Breast epithelium (tissue), 3 donors: ENCODE measurements around the gene LRRK1.

Experiments
- POLR2A ChIP-seq: fragments of 450-650 bp; IDR thresholded peaks from one replicate; pipeline ENCODE4 v1.6.1; 2016; ENCODE audit warnings: antibody characterized with exemption, mild to moderate bottlenecking, moderate library complexity
- POLR2AphosphoS5 ChIP-seq, 3 donors: sonication (generic); formaldehyde crosslinking; IDR thresholded peaks; one replicate each; pipeline ENCODE4 v1.6.1; 2017; ENCODE audit warnings: antibody characterized with exemption in 3 of 3
- TF ChIP-seq, protein P1 (sequence below), 3 donors: fragments of 450-650 bp; IDR thresholded peaks; one replicate each; pipeline ENCODE4 v1.5.1; 2016 to 2017; ENCODE audit warnings: antibody characterized with exemption in 3 of 3, mild to moderate bottlenecking in 3 of 3, moderate library complexity in 3 of 3

- TF ChIP-seq, protein P1, sequence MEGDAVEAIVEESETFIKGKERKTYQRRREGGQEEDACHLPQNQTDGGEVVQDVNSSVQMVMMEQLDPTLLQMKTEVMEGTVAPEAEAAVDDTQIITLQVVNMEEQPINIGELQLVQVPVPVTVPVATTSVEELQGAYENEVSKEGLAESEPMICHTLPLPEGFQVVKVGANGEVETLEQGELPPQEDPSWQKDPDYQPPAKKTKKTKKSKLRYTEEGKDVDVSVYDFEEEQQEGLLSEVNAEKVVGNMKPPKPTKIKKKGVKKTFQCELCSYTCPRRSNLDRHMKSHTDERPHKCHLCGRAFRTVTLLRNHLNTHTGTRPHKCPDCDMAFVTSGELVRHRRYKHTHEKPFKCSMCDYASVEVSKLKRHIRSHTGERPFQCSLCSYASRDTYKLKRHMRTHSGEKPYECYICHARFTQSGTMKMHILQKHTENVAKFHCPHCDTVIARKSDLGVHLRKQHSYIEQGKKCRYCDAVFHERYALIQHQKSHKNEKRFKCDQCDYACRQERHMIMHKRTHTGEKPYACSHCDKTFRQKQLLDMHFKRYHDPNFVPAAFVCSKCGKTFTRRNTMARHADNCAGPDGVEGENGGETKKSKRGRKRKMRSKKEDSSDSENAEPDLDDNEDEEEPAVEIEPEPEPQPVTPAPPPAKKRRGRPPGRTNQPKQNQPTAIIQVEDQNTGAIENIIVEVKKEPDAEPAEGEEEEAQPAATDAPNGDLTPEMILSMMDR (IDR thresholded peaks at IDR 0.05) = no peak
- TF ChIP-seq POLR2AphosphoS5 (IDR thresholded peaks at IDR 0.05) = no peak
- TF ChIP-seq POLR2A = no peak
Measured at GRCh38 chr15:101099183-101099582, 180.0 kb downstream of the LRRK1 start.
